GM03348 (cell line): ENCODE results near the gene MKI67.
A peak's percentile ranks its signal among the peaks of the same experiment; 100 is the strongest.
"Not testable (repeated sequence)": the region's sequence is repeated elsewhere in the genome, so short reads cannot be mapped to it uniquely, and the experiment has no call there.

Source experiments
- DNase-seq: peaks from one replicate; pipeline ENCODE4 v3.0.0; 2012; ENCODE audit warnings: low spot score

Gene MKI67

DNA sequence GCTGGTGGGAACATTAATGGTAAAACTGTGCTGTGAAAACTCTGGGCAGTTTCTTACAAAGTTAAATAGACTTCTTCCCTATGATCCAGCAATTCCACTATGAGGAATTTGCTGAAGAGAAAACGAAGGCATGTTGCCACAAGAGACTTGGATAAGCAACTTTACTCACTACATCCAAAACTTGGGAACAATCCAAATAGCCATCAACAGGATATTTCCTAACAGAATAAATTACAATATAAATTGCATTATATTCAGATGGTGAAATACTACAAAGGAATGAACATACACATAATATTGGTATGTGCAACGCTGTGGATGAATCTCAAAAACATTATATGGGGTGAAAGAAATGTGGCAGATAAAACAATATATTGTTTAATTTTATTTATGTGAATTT is 21.4 kb upstream of the MKI67 start:
- DNase-seq, result peak; percentile 73

DNA sequence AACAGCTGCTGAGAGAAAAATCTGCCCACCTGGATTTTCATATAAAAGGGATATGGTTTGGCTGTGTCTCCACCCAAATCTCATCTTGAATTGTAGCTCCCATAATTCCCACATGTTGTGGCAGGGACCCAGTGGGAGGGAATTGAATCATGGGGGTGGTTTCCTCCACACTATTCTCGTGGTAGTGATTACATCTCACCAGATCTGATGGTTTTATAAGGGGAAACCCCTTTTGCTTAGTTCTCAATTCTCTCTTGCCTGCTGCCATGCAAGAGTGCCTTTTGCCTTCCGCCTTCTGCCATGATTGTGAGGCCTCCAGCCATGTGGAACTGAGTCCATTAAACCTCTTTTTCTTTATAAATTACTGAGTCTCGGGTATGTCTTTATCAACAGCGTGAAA is 20.8 kb upstream of the MKI67 start:
- DNase-seq, result no peak

DNA sequence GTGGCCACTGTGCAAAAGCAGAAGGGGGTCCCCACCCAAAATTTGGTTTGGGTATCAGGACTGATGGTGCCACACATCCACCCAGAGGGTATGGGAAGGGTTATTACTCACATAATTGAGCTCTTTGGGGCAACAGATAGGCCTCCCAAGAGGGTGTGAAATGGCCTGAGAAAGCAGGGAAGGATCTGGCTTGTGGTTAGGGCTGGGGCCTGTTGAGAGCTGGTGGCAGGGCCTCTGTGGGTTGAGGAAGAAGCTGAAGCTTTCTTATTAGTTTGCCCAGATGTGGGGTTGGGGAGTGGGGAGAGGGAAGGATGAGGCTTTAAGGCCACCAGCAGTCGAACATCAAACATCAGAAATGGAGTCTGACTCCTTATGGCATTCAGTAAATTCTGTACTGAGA is 18.3 kb upstream of the MKI67 start:
- no peak for DNase-seq

DNA sequence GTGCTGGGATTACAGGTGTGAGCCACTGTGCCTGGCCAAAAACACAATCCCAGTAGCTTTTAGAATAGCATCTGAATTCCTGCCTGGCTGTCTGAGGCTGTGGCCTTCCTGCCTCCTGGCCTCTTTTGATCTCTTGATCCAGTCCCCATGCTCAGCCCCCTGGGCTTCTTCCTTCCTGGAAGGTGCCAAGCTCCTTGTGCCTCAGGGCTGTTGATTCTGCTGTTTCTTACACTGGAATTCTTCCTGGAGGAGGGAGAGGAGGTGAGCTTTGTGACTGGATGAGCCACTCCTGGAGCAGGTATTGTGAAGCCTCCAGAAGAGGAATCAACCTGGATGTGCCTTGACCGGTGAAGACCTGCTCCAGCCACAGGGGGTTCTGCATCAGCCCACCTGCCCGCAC is 17.3 kb upstream of the MKI67 start:
- DNase-seq, result no peak

DNA sequence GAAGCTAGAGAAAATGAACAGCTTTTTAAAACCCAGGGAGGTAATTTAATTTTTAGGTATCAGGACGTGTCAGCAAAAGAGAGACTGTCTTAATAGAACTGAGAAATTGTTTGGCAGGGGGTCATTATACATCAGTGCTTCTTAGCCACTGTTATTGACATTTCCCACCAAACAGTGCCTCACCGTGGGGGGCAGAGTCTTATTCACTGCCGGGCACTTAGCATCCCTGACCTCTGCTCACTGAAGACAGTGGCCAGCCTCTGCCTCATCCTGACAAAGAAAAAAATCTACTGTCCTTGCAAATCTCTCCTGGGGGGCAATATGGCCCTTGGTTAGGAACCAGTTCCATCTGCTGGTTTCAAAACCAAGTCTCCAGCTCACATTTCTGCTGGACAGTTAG is 14.2 kb upstream of the MKI67 start:
- DNase-seq, result no peak

DNA sequence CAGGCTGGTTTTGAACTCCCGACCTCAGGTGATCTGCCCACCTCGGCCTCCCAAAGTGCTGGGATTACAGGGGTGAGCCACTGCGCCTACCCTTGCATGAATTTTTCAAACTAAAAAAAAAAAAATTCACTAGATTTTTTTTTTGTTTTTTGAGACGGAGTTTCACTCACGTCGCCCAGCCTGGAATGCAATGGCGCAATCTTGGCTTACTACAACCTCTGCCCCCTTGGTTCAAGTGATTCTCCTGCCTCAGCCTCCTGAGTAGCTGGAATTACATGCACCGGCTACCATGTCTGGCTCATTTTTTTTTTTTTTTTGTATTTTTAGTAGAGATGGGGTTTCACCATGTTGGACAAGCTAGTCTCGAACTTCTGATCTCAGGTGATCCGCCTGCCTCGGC is 12.2 kb upstream of the MKI67 start:
- not testable (repeated sequence) for DNase-seq

DNA sequence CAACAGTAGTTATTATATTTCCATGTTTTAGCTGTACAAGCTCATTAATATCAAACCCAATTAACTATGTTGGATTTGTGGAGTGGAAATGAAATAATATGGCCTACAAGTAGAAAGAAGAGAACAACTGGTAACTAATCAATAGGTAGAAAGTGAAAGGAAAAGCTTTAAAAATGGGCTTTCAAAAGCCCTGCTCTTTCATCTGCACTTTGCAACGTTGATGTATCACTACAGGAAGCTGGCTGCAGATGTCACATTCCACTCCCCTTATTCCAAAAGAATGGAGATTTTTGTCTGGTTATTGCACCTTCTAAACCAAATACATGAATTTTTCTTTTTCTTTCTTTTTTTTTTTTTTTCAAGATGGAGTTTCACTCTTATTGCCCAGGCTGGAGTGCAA is 11.7 kb upstream of the MKI67 start:
- peak; percentile 50 for DNase-seq

DNA sequence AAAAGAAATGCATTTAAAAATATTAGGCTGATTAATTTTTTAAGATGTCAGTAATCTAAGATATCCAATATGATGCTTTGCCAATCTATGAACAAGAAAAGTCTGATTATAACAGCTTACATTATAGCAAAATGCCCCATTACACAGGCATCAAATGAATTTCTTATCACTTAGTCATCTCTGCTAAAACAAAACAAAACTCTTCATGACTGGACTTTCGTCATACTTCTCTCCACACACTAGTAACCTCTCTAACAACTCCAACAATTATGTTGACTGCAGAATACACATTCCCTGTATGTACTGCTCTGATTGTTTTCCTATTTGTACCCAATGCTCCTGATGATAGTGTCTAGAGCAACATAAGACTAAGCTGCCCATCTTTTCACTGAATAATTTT is 3.8 kb upstream of the MKI67 start:
- peak; percentile 51 for DNase-seq

DNA sequence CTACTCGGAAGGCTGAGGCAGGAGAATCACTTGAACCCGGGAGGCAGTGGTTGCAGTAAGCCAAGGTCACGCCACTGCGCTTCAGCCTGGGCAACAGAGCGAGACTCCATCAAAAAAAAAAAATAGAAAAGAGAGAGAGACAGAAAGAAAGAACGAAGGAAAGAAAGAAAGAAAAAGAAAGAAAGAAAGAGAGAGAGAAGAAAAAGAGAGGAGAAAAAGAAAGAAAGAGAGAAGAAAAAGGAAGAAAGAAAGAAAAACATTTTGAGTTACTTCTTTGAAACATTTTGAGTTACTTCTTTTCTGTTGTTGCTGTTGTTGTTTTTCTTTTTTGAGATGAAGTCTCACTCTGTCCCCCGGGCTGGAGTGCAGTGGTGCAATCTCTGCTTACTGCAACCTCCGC is 2.4 kb upstream of the MKI67 start:
- DNase-seq, result no peak

DNA sequence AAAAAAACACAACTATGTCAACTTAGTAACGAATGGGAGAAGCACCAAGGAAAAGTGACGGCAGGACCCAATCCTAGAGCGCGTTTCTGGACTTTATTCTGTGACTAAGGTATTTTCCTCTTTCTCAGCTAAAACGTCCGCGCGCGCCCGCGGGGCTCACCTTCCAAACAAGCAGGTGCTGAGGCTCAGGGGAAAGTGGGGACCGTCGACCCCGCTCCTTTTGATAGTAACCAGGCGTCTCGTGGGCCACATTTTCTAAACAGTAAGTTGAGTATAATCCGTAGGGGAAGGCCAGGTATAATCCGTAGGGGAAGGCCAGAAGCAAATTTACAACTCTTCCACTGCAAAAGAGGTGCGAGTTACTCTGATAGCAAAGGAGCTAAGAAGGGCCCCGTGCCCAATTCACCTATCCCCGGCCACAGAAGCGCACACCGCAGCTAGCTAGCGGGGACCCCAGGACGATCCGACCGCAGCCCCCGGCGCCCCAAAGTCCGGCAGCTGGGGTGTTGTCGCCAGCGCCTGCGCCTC is 743 bp downstream of the MKI67 start:
- no peak for DNase-seq

DNA sequence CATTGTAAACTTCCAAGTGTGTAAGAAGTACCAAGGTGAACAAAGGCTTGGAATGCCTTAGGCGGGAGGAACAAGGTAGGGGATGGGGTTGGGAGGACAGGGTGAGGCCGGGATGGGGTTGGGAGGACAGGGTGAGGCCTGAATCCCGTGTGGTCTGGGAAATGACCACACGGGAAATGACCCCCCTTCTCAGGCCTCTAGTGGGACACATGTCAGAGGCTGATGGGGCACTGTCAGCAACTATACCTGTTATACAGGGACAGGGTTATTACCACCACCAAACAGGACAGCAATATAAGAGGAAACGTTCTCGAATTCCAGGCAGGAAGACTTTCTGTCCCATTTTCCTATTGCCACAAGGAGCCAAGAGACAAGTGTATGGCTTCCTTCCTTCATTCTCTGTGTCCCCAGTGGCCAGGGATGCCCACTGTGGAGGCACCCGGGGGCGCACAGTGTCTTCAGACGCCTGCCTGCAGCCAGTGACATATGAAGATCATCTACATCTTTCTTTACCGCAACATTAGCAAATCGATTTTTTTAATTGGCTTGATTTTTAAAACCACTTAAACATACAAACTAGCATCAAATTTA is 1.3 kb downstream of the MKI67 start:
- no peak for DNase-seq

DNA sequence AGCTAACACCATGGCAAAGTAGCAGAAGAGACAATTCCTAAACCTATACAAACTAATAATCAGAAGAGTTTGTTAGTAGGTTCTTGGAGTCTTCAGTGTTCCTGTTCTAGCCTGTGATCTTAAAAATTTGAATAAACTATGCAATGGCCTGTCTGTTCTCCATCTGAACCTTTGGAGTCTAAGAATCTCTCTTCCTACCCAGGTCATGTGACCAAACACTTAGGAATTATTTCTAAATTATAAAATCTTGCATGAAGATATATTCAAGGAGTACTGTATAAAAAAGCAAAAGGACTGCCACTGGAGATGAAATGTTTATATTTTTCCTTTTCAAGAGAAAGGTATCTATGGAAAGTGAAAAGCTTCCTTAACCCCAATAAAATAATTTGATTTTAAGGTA is 2.4 kb downstream of the MKI67 start:
- DNase-seq, result no peak

DNA sequence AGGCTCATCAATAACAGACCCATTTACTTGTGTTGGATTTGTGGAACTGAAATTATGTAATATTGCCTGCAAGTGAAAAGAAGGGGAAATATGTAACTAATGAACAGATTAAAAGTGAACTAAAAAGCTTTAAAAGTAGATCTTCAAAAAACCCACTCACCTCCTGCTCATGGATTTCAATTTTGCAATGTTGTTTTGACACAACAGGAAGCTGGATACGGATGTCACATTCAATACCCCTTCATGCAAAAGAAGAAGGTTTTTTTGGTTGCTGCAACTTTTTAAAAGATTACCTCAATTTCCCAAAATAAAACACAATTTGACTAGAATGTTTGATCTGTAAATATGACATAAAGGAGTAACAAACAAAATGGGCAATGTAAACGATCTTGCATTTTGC is 3.3 kb downstream of the MKI67 start:
- DNase-seq, result no peak

DNA sequence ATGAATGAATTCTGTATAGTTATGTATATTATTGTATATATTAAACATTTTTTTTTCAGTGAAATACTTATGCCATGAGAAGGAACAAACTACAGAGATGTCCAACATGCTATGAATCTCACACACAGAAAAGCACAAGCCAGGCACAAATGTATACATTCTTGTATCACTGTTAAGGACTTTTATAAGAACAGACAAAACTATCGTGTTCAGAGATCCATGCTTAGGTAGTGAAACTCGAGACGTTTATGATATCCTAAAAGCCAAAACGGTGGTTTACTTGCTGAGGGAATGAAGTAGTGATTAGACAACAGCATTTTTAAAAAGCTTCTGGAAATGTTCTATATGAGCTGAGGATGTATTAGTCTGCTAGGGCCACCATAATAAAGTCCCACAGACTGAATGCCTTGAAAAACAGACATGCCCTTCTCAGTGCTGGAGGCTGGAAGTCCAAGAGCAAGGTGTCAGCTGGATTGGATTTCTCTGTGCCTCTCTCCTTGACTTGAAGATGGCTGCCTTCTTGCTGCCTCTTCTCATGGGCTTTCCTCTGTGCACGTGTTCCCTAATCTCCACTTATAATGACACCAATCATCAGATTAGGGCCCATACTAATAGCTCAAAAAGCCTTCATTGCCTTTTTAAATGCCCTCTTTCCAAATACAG is 4.3 kb downstream of the MKI67 start:
- DNase-seq, result no peak

DNA sequence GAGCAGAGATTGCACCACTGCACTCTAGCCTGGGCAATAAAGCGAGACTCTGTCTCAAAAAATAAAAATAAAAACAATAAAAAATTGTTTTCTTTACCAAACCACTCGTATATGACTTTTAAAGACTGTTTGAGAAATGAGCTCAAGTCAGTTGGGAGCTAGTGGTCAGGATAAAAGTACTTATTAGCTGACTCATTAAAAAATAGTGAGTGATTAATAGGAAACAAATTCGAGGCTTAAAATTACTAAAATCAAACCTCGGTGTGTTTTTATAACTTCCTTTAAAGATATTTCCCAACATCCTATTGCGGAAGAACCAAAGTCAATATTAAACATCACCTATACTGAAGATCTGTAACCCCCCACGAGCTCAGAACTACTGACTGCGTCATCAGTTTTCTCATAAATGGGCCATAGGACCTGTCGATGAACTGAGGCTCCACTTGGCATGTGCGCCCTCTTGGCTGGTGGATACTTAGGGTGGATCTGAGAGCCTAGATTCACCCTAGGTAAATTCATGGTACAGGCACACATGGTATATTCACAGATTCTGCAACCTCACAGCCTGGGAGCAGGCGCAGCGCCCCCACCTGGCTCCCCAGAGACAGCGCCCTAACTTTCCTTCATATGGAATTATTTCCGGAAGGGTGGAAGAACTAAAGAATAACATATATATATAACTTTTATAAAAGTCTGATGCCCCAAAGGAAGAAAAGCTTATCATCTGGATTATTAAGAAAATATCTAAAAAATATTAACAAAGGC is 9.2 kb downstream of the MKI67 start:
- no peak for DNase-seq

DNA sequence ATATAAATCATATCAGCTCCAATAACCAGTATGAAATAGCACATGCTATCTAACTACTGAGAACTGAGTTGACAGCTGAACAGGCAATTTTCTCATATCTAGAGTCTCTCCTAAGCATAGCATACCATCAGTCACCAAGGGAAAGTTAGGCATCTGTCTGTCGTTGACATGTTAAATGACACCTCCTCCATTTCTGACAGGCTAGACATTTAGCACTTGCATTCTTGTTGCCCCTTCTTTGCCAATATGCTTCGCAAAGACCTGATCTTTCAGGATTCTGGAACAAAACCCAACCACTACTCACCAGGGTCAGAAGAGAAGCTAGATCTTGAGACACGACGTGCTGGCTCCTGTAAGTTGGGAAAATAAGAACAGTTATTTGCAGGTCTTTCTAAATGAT is 10.0 kb downstream of the MKI67 start:
- no peak for DNase-seq

DNA sequence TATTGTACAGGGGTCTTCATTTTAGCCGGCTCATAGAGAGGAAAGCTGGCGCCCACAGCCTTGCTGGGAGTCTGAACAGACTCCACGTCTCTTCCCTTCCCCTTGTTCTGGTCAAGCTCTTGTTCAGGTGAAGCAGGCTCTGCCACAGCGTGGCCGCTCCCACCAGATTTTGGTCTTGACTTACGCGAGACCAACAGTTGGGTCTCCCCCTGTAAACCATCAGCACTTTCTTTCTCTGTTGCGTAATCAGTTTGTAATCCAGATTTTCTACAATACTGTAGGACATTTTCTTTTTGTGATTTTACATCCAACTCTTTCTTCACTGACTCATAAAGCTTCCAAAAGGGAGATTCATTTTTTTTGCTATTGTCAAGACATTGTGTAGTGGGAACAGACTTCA is 10.9 kb downstream of the MKI67 start:
- DNase-seq, result no peak

DNA sequence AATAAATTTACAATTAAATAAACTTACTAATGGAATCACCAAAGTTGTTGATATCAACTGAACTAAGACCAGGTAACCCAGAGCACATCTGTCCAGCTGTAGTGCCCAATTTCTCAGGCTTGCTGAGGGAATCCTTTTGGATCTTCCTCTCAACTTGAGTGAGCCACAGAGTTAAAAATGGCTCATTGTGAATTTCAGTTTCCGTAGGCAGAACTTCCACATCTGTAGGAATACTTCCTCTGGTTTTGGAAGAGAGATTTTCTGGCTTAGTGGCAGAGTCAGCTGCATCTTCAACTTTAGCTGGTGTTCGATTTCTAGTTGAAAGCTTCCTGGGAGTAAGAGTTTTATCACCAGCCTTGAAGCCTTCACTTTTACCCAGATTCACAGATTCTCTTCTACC is 11.3 kb downstream of the MKI67 start:
- DNase-seq, result no peak

DNA sequence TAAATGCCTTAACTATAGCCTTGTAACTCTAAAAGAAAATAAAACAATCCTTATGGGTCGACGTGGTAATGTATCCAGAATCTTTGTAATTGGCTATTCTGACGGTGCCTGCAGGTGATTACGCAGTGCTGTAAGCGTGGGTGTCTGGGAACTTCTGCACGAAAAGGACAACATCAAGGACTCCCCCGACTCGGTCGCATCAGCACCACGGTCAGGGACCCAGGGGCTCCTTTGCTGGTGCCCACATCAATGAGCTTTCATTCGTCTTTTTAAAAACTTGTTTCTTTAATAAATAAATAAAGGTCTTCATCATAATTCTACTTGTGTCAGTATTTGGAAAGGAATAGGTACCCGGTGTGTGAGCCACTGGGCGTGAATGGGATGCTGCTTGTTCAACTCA is 13.2 kb downstream of the MKI67 start:
- no peak for DNase-seq

DNA sequence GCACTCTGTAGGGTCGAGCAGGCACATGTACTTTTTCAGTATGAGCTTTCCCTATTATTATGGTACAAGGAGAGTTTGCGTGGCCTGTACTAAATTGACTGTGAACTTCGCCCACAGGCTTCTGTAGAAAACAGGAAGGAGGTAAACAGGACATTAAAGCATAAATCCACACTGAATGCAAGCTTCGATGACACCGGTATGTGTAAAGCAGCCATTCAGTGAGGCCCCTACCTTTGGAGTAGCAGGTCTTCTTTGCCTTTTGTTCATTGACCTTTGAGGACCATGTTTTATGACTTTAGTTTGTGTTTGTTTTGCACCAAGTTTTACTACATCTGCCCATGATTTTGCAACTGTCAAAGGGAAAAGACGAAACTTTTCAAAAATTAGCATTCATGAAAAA is 14.5 kb downstream of the MKI67 start:
- no peak for DNase-seq

DNA sequence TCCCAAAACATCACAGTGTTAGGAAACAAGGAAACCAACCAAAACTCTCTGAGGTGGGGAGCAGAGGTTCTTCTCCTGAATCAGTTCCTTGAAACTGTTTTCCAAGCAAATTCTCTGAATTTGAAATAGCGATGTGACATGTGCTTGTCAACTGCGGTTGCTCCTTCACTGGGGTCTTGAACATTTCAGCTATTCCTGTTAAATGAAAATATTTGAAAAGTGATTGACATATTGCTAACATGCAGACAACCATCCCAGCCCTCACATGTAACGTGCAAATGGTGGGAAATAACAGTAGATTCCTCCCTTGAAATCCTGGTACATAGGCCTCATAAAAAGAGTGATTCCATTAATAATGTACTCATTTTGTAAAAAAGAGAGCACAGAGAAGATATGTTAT is 15.9 kb downstream of the MKI67 start:
- no peak for DNase-seq

DNA sequence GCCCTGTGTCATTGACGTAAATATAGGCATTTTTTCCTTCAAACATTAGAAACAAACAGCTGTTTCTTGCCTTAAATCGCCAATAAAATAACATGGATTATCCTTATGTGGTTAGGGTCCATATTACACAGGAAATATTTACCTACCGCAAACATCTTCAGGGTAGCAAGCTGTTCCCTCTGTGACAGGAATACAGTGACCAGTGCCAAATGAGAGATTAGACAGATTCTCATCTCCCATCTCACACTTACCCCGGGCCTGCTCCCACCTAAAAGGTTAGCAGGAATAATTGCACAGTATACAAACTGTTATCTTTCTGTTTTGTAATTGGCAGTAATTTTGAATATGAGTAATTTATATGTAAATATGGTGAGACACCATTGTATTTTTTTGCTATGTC is 16.5 kb downstream of the MKI67 start:
- no peak for DNase-seq

DNA sequence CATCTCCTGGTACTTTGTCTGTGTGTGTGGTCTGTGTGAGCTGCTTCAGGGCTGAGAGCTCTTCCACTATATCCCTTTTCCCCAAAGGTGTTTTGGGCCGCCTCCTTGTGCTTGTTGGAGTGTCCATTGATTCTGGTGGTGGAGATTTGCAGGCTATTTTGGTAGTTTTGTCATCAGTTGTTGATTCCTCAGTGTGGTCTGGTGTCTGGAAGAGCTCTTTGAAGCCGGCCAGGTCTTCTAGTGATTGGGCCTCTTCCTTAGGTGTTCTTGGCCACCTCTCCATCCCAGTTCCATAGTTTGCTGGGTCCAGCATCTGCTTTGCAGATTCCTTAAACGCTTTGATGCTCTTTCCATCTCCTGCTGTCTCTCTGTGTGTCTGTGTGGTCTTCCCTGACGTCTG is 20.8 kb downstream of the MKI67 start:
- DNase-seq, result no peak
